Breast epithelium (tissue), 4 donors: Measurements from ENCODE around the gene DDHD1. TPM values are rescaled to one million over a fixed set of nuclear protein-coding genes. Genes with fewer than 3 reads are reported as not detected.

Experiments used
- DNase-seq, 2 donors: peaks; one replicate each; pipeline ENCODE4 v3.0.0-alpha.2; 2019; ENCODE audit warnings: low spot score in 2 of 2
- H3K27ac ChIP-seq, 2 donors: fragments of 200-600 bp; sonication (generic) in 1 of 2; one replicate each; pipeline ENCODE4 v1.5.1; 2016 to 2019; ENCODE audit warnings: mild to moderate bottlenecking in 1 of 2
- H3K27me3 ChIP-seq, 2 donors: fragments of 200-600 bp; sonication (generic) in 1 of 2; one replicate each; pipeline versions ENCODE4 v1.5.1 to v1.6.0; 2017 to 2019; ENCODE audit warnings: control low read depth in 1 of 2, mild to moderate bottlenecking in 1 of 2
- H3K36me3 ChIP-seq: fragments of 200-600 bp; one replicate; pipeline ENCODE4 v1.5.1; 2019
- H3K4me1 ChIP-seq, 2 donors: fragments of 200-600 bp; sonication (generic); one replicate each; pipeline ENCODE4 v1.5.1; 2016 to 2019; ENCODE audit warnings: control low read depth in 1 of 2
- H3K4me3 ChIP-seq, 3 donors: fragments of 200-600 bp; sonication (generic); 1 replicate in 2 of 3; 2 replicates in 1 of 3; pipeline ENCODE4 v1.5.1; 2016 to 2019; ENCODE audit warnings: mild to moderate bottlenecking in 3 of 3, moderate library complexity in 2 of 3
- H3K9me3 ChIP-seq, 2 donors: fragments of 200-600 bp; sonication (generic) in 1 of 2; one replicate each; pipeline ENCODE4 v1.5.1; 2016 to 2019; ENCODE audit warnings: control low read depth in 1 of 2
- POLR2A ChIP-seq: fragments of 450-650 bp; IDR thresholded peaks from one replicate; pipeline ENCODE4 v1.6.1; 2016; ENCODE audit warnings: antibody characterized with exemption, mild to moderate bottlenecking, moderate library complexity
- POLR2AphosphoS5 ChIP-seq, 3 donors: sonication (generic); formaldehyde crosslinking; IDR thresholded peaks; one replicate each; pipeline ENCODE4 v1.6.1; 2017; ENCODE audit warnings: antibody characterized with exemption in 3 of 3
- intact Hi-C: fragments of 100-400 bp; cut with DNase I; formaldehyde crosslinking; loops from one replicate; pipeline ENCODE4 v1.15.1; 2023; ENCODE audit warnings: low total_unique reads
- total RNA-seq, 3 donors: library from RNA; depleted of rRNA; stranded (reverse); fragments of >200 nt; gene quantifications; one replicate each; pipeline ENCODE4 v1.1.0, GENCODE V29; 2016
- TF ChIP-seq, protein P1 (sequence below), 3 donors: fragments of 450-650 bp; IDR thresholded peaks; one replicate each; pipeline ENCODE4 v1.5.1; 2016 to 2017; ENCODE audit warnings: antibody characterized with exemption in 3 of 3, mild to moderate bottlenecking in 3 of 3, moderate library complexity in 3 of 3

Gene DDHD1
- total RNA-seq, 3 donors from 2014 or later: 25.2 to 32.9 (median 26.7) TPM

DNA sequence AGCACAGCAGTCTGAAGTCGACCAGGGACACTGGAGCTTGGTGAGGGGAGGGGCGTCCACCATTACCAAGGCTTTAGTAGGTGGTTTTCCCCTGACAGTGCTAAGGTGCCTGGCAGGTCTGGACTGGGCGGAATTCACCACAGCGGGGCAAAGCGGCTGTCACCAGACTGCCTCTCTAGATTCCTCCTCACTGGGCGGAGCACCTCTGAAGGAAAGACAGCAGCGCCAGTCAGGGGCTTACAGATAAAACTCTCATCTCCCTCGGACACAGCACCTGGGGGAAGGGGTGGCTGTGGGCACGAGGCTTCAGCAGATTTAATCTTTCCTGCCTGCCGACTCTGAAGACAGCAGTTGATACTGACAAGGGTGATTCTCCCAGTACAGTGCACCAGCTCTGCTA lies 39.1 kb downstream of the DDHD1 start:
- no peaks in the 10 kb centered on the region for H3K36me3 ChIP-seq
- TF ChIP-seq, protein P1, sequence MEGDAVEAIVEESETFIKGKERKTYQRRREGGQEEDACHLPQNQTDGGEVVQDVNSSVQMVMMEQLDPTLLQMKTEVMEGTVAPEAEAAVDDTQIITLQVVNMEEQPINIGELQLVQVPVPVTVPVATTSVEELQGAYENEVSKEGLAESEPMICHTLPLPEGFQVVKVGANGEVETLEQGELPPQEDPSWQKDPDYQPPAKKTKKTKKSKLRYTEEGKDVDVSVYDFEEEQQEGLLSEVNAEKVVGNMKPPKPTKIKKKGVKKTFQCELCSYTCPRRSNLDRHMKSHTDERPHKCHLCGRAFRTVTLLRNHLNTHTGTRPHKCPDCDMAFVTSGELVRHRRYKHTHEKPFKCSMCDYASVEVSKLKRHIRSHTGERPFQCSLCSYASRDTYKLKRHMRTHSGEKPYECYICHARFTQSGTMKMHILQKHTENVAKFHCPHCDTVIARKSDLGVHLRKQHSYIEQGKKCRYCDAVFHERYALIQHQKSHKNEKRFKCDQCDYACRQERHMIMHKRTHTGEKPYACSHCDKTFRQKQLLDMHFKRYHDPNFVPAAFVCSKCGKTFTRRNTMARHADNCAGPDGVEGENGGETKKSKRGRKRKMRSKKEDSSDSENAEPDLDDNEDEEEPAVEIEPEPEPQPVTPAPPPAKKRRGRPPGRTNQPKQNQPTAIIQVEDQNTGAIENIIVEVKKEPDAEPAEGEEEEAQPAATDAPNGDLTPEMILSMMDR (IDR thresholded peaks at IDR 0.05): no peak
- TF ChIP-seq POLR2AphosphoS5 (IDR thresholded peaks at IDR 0.05) (no peak), POLR2A (no peak)
- intact Hi-C loops: no loop called here
- no peaks in the 10 kb centered on the region for H3K27me3 ChIP-seq
- H3K9me3 ChIP-seq: peaks cover 0 to 12% of the 10 kb centered on the region in 2 donors
- no peak for DNase-seq
- H3K4me1 ChIP-seq: no peaks in the 10 kb centered on the region
- no peak overlapping the region for H3K27ac ChIP-seq
- no peak overlapping the region for H3K4me3 ChIP-seq

DNA sequence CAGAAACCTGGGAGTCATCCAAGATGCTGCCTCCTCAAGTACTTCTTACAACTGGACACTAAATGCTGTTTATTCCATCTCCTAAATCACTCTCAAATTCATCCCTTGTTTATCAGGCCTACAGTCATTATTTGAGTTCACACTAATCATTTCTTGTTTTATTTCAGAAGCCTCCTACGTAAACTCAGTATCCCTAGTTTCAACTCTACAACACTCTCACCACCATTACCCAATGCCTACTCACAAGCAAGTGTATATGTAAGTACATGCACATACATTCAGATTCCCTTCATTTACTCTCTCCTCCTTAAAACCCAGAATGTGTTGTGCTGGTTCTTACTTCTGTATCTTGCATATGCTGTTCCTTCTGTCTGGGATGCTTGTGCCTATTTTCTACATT lies 43.0 kb downstream of the DDHD1 start:
- H3K9me3 ChIP-seq: peaks cover 0 to 20% of the 10 kb centered on the region in 2 donors
- H3K27me3 ChIP-seq: no peaks in the 10 kb centered on the region
- no peak for DNase-seq
- H3K4me3 ChIP-seq: no peak overlapping the region
- no peak overlapping the region for H3K27ac ChIP-seq
- intact Hi-C loops: no loop called here
- TF ChIP-seq, protein P1 (IDR thresholded peaks at IDR 0.05): no peak
- TF ChIP-seq POLR2AphosphoS5 (IDR thresholded peaks at IDR 0.05) (no peak), POLR2A (no peak)
- no peaks in the 10 kb centered on the region for H3K4me1 ChIP-seq
- no peaks in the 10 kb centered on the region for H3K36me3 ChIP-seq

- TF ChIP-seq POLR2A (no peak), POLR2AphosphoS5 (IDR thresholded peaks at IDR 0.05) (no peak)
- TF ChIP-seq, protein P1 (IDR thresholded peaks at IDR 0.05): no peak
- DNase-seq: no peak
- Histone ChIP-seq H3K27me3 (no peaks in the 10 kb centered on the region), H3K4me1 (no peaks in the 10 kb centered on the region), H3K36me3 (no peaks in the 10 kb centered on the region), H3K4me3 (peak overlapping the region in 2 of 3 donors; percentile 28 to 31), H3K27ac (no peak overlapping the region), H3K9me3 (peaks cover 0 to 20% of the 10 kb centered on the region in 2 donors)
- intact Hi-C loops: no loop called here
Measured at GRCh38 chr14:53109105-53110041, 43.8 kb downstream of the DDHD1 start.

GRCh38 chr14:53108292-53109104 lies 44.6 kb downstream of the DDHD1 start:
- Histone ChIP-seq H3K36me3 (no peaks in the 10 kb centered on the region), H3K4me3 (peak overlapping the region; percentile 28 to 34 (median 31)), H3K27me3 (no peaks in the 10 kb centered on the region), H3K9me3 (peaks cover 0 to 20% of the 10 kb centered on the region in 2 donors), H3K4me1 (no peaks in the 10 kb centered on the region), H3K27ac (no peak overlapping the region)
- TF ChIP-seq POLR2A (no peak), POLR2AphosphoS5 (IDR thresholded peaks at IDR 0.05) (no peak)
- TF ChIP-seq, protein P1 (IDR thresholded peaks at IDR 0.05): no peak
- intact Hi-C loops: no loop called here
- DNase-seq: no peak
